GM23248 (cell line): Measurements from ENCODE around the gene CAMK2D. TPM values are rescaled to one million over a fixed set of nuclear protein-coding genes. Genes with fewer than 3 reads are reported as not detected.

Experiments
- DNase-seq: peaks from one replicate; pipeline ENCODE4 v3.0.0-alpha.2; 2015
- H2AFZ ChIP-seq: fragments of 200-600 bp; sonication (generic); 2 replicates; pipeline ENCODE4 v1.6.1; 2016; ENCODE audit warnings: antibody characterized with exemption
- H3F3A ChIP-seq: fragments of 200-600 bp; sonication (generic); 2 replicates; pipeline ENCODE4 v1.6.1; 2016; ENCODE audit warnings: mild to moderate bottlenecking, antibody characterized with exemption, mixed run types; ENCODE audit not compliant: insufficient read depth
- H3K27ac ChIP-seq: fragments of 200-600 bp; sonication (generic); 2 replicates; pipeline ENCODE4 v1.5.1; 2016; ENCODE audit warnings: mild to moderate bottlenecking
- H3K27me3 ChIP-seq: fragments of 200-600 bp; sonication (generic); replicated peaks from 2 replicates; pipeline ENCODE4 v1.6.1; 2016; ENCODE audit warnings: mild to moderate bottlenecking; ENCODE audit not compliant: insufficient read depth
- H3K36me3 ChIP-seq: fragments of 200-600 bp; sonication (generic); 2 replicates; pipeline ENCODE4 v1.6.1; 2016; ENCODE audit warnings: low read depth, mild to moderate bottlenecking
- H3K4me1 ChIP-seq: fragments of 200-600 bp; sonication (generic); 2 replicates; pipeline ENCODE4 v1.6.1; 2016; ENCODE audit warnings: mild to moderate bottlenecking; ENCODE audit not compliant: insufficient read depth
- H3K4me2 ChIP-seq: fragments of 200-600 bp; sonication (generic); one replicate; pipeline ENCODE4 v1.6.1; 2016; ENCODE audit warnings: mild to moderate bottlenecking; ENCODE audit not compliant: unreplicated experiment
- H3K4me3 ChIP-seq: fragments of 200-600 bp; sonication (generic); 2 replicates; pipeline ENCODE4 v1.5.1; 2016; ENCODE audit warnings: mild to moderate bottlenecking
- H3K79me2 ChIP-seq: fragments of 200-600 bp; sonication (generic); 2 replicates; pipeline ENCODE4 v1.6.1; 2016; ENCODE audit warnings: mild to moderate bottlenecking; ENCODE audit not compliant: insufficient read depth
- H3K9ac ChIP-seq: fragments of 200-600 bp; sonication (generic); 2 replicates; pipeline ENCODE4 v1.6.1; 2016; ENCODE audit warnings: mild to moderate bottlenecking
- H3K9me2 ChIP-seq: fragments of 200-600 bp; sonication (generic); 2 replicates; pipeline ENCODE4 v1.6.1; 2016; ENCODE audit warnings: mixed run types, mild to moderate bottlenecking, moderate library complexity; ENCODE audit not compliant: insufficient read depth
- H3K9me3 ChIP-seq: fragments of 200-600 bp; sonication (generic); one replicate; pipeline ENCODE4 v1.6.1; 2017; ENCODE audit warnings: low read depth
- H4K20me1 ChIP-seq: fragments of 200-600 bp; sonication (generic); 2 replicates; pipeline ENCODE4 v1.6.0; 2016; ENCODE audit not compliant: insufficient read depth
- EZH2 ChIP-seq: fragments of 200-600 bp; sonication (generic); IDR thresholded peaks from 2 replicates; pipeline ENCODE4 v1.6.1; 2018; ENCODE audit warnings: antibody characterized with exemption, mild to moderate bottlenecking; ENCODE audit not compliant: insufficient read depth, poor library complexity, severe bottlenecking
- EZH2phosphoT487 ChIP-seq: fragments of 200-600 bp; sonication (generic); IDR thresholded peaks from 2 replicates; pipeline ENCODE4 v1.6.1; 2018; ENCODE audit warnings: antibody characterized with exemption, moderate library complexity, mild to moderate bottlenecking, low read depth; ENCODE audit not compliant: insufficient read depth
- WGBS, 2 experiments: methylation state at CpG; one replicate each; pipeline ENCODE4 v1.1.6; 2015 to 2017; ENCODE audit warnings: low lambda C conversion rate in 2 of 2, low coverage in 1 of 2; ENCODE audit errors: missing lambda C conversion rate in 2 of 2; 5-methylcytosine and 5-hydroxymethylcytosine counted together
- in situ Hi-C: fragments of 300-500 bp; cut with MboI; formaldehyde crosslinking; loops from 2 replicates; pipeline ENCODE4 v1.15.0; 2020
- polyA plus RNA-seq: library from polyadenylated mRNA; unstranded; fragments of >200 nt; fragmentation: Nextera tagmentation; extraction: Ambion mirVana; gene quantifications from 2 replicates; pipeline ENCODE4 v1.2.1, GENCODE V29; 2016
- total RNA-seq: library from RNA; depleted of rRNA; stranded (reverse); fragments of >200 nt; shearing (Covaris generic); gene quantifications from 2 replicates; pipeline ENCODE4 v1.2.3, GENCODE V29; 2014

The CAMK2D gene
- total and polyA plus RNA-seq, 2 experiments from 2014 or later: 78.8 to 94.5 TPM

DNA sequence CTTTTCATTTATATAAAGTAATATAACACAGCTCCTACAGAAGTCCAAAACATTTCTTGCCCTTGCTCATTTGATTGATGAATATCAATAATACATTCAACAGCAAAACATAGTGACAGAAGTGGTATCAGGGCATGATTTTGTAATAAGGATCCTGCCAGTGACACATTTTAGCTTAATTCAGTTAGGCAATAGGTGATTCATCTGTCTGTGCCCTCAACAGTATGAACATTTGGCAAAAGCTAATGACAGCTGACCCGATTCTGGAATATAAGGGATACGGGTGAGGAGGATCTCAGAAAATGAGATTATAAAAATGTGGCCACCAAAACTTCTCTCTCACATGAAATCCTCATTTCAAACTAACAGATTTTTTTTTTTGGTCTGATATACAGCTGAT is 294.0 kb downstream of the CAMK2D start:
- H3K4me3 ChIP-seq: peak overlapping the region; percentile 62
- H3K79me2 ChIP-seq: no peaks in the 10 kb centered on the region
- peaks cover 53% of the 10 kb centered on the region for H3K4me1 ChIP-seq
- DNase-seq: peak; percentile 93
- H2AFZ ChIP-seq: 0 out of 2 replicates have a peak overlapping the region, but pooled peaks have one; percentile 24
- WGBS, 2 experiments: 0 to 1% methylated on average over 2 of the region's 2 CpGs
- H3K27me3 ChIP-seq: no peaks in the 10 kb centered on the region
- peaks cover 56% of the 10 kb centered on the region for H3F3A ChIP-seq
- H4K20me1 ChIP-seq: no peaks in the 10 kb centered on the region
- peaks cover 18% of the 10 kb centered on the region; the same call in 1 of the 2 replicates for H3K36me3 ChIP-seq
- no peaks in the 10 kb centered on the region for H3K9me2 ChIP-seq
- no peak for TF ChIP-seq EZH2
- no peak for TF ChIP-seq EZH2phosphoT487
- peak overlapping the region; percentile 91 for H3K9ac ChIP-seq
- H3K27ac ChIP-seq: peak overlapping the region; percentile 99
- H3K4me2 ChIP-seq: peak overlapping the region; percentile 85
- no peaks in the 10 kb centered on the region for H3K9me3 ChIP-seq
- in situ Hi-C loops: no loop called here

GRCh38 chr4:113462286-113462685 is 299.3 kb downstream of the CAMK2D start:
- Histone ChIP-seq H3K27ac (no peak overlapping the region), H3K9me2 (no peaks in the 10 kb centered on the region; the same call in 1 of the 2 replicates), H3K27me3 (no peaks in the 10 kb centered on the region), H3K9me3 (no peaks in the 10 kb centered on the region), H3K4me2 (no peak overlapping the region), H3F3A (peaks cover 10% of the 10 kb centered on the region), H3K9ac (no peak overlapping the region), H3K79me2 (no peaks in the 10 kb centered on the region), H2AFZ (no peak overlapping the region), H4K20me1 (no peaks in the 10 kb centered on the region), H3K4me3 (no peak overlapping the region), H3K4me1 (peaks cover 8% of the 10 kb centered on the region), H3K36me3 (peaks cover 58% of the 10 kb centered on the region)
- no peak for TF ChIP-seq EZH2phosphoT487
- no peak for TF ChIP-seq EZH2
- no peak for DNase-seq
- in situ Hi-C loops: no loop called here
- WGBS, 2 experiments: 96 to 100% methylated on average over 1 of the region's 1 CpG

GRCh38 chr4:113461281-113461680 is 300.3 kb downstream of the CAMK2D start:
- no peak overlapping the region for H3K4me3 ChIP-seq
- DNase-seq: no peak
- H2AFZ ChIP-seq: no peak overlapping the region
- H3K4me1 ChIP-seq: no peaks in the 10 kb centered on the region
- no peaks in the 10 kb centered on the region for H3K79me2 ChIP-seq
- no peak overlapping the region for H3K27ac ChIP-seq
- no peaks in the 10 kb centered on the region for H3K9me3 ChIP-seq
- H3K4me2 ChIP-seq: no peak overlapping the region
- in situ Hi-C loops: no loop called here
- H3K36me3 ChIP-seq: peaks cover 68% of the 10 kb centered on the region
- H3K9ac ChIP-seq: no peak overlapping the region
- no peaks in the 10 kb centered on the region for H4K20me1 ChIP-seq
- H3K9me2 ChIP-seq: no peaks in the 10 kb centered on the region; the same call in 1 of the 2 replicates
- TF ChIP-seq EZH2 (no peak), EZH2phosphoT487 (no peak)
- no peaks in the 10 kb centered on the region for H3K27me3 ChIP-seq
- H3F3A ChIP-seq: peaks cover under 1% of the 10 kb centered on the region; the same call in 1 of the 2 replicates

- H3K9me3 ChIP-seq: no peaks in the 10 kb centered on the region
- no peak overlapping the region for H3K9ac ChIP-seq
- no peak for TF ChIP-seq EZH2phosphoT487
- no peak for TF ChIP-seq EZH2
- H3K36me3 ChIP-seq: peaks cover 77% of the 10 kb centered on the region
- H3K79me2 ChIP-seq: no peaks in the 10 kb centered on the region
- no peaks in the 10 kb centered on the region for H4K20me1 ChIP-seq
- no peaks in the 10 kb centered on the region for H3K27me3 ChIP-seq
- in situ Hi-C loops: no loop called here
- H3K27ac ChIP-seq: no peak overlapping the region
- no peak for DNase-seq
- H3K4me3 ChIP-seq: no peak overlapping the region
- no peaks in the 10 kb centered on the region; the same call in 1 of the 2 replicates for H3K9me2 ChIP-seq
- H2AFZ ChIP-seq: no peak overlapping the region
- no peak overlapping the region for H3K4me2 ChIP-seq
- H3F3A ChIP-seq: no peaks in the 10 kb centered on the region
- no peaks in the 10 kb centered on the region for H3K4me1 ChIP-seq
These were observed 303.7 kb downstream of the CAMK2D start for GRCh38 chr4:113457886-113458285.

GRCh38 chr4:113457121-113457520 is 304.4 kb downstream of the CAMK2D start:
- H3K4me3 ChIP-seq: no peak overlapping the region
- H3K9me2 ChIP-seq: no peaks in the 10 kb centered on the region; the same call in 1 of the 2 replicates
- in situ Hi-C loops: no loop called here
- H3K9me3 ChIP-seq: no peaks in the 10 kb centered on the region
- H2AFZ ChIP-seq: no peak overlapping the region
- no peak for DNase-seq
- H3K27ac ChIP-seq: no peak overlapping the region
- no peaks in the 10 kb centered on the region for H3K79me2 ChIP-seq
- no peak overlapping the region for H3K4me2 ChIP-seq
- no peaks in the 10 kb centered on the region for H3F3A ChIP-seq
- no peaks in the 10 kb centered on the region for H3K4me1 ChIP-seq
- H4K20me1 ChIP-seq: no peaks in the 10 kb centered on the region
- no peak overlapping the region for H3K9ac ChIP-seq
- peaks cover 73% of the 10 kb centered on the region for H3K36me3 ChIP-seq
- WGBS, 2 experiments: 96 to 97% methylated on average over 8 of the region's 8 CpGs
- H3K27me3 ChIP-seq: no peaks in the 10 kb centered on the region
- TF ChIP-seq EZH2phosphoT487 (no peak), EZH2 (no peak)
